GM21619 (cell line): ENCODE results near the gene RXFP4.
A peak's percentile ranks its signal among the peaks of the same experiment; 100 is the strongest.
"Not testable (repeated sequence)": the region's sequence is repeated elsewhere in the genome, so short reads cannot be mapped to it uniquely, and the experiment has no call there.

ENCODE experiments used
- ATAC-seq: cut with Tn5 transposase; IDR thresholded peaks from one replicate; pipeline ENCODE4 v1.9.1; 2021; ENCODE audit not compliant: unreplicated experiment

RXFP4 gene

GRCh38 chr1:155929057-155929456, 12.4 kb upstream of the RXFP4 start:
- no peak for ATAC-seq

- not testable (repeated sequence) for ATAC-seq
Measured at GRCh38 chr1:155930725-155931124, 10.7 kb upstream of the RXFP4 start.

GRCh38 chr1:155931332-155932038, 10.0 kb upstream of the RXFP4 start:
- ATAC-seq: no peak

- ATAC-seq: no peak
Measured at GRCh38 chr1:155932081-155932480, 9.4 kb upstream of the RXFP4 start.

- ATAC-seq: no peak
Measured at GRCh38 chr1:155932487-155932886, 9.0 kb upstream of the RXFP4 start.

- no peak for ATAC-seq
Measured at GRCh38 chr1:155933591-155934096, 7.8 kb upstream of the RXFP4 start.

GRCh38 chr1:155934097-155934935, 7.1 kb upstream of the RXFP4 start, which contains the start of gene KHDC4:
KHDC4 (minus strand) TSS chr1:155934413; CDS start chr1:155934373, 40 bp downstream.
- peak; percentile 94 for ATAC-seq

- ATAC-seq: no peak
Measured at GRCh38 chr1:155934936-155935590, 6.4 kb upstream of the RXFP4 start.

GRCh38 chr1:155938220-155938627, 3.2 kb upstream of the RXFP4 start:
- ATAC-seq: no peak

- ATAC-seq: no peak
Measured at GRCh38 chr1:155940482-155940992, 901 bp upstream of the RXFP4 start.

- ATAC-seq: no peak
Measured at GRCh38 chr1:155941845-155942531, 550 bp downstream of the RXFP4 start.

GRCh38 chr1:155942578-155943141, 1.2 kb downstream of the RXFP4 start:
- ATAC-seq: no peak

GRCh38 chr1:155944444-155944799, 3.0 kb downstream of the RXFP4 start:
- no peak for ATAC-seq

- no peak for ATAC-seq
Measured at GRCh38 chr1:155946633-155947219, 5.3 kb downstream of the RXFP4 start.

- no peak for ATAC-seq
Measured at GRCh38 chr1:155947292-155947691, 5.9 kb downstream of the RXFP4 start.

GRCh38 chr1:155947741-155948140, 6.3 kb downstream of the RXFP4 start:
- no peak for ATAC-seq

- no peak for ATAC-seq
Measured at GRCh38 chr1:155950829-155951228, 9.4 kb downstream of the RXFP4 start.

GRCh38 chr1:155951753-155952504, 10.5 kb downstream of the RXFP4 start:
- ATAC-seq: no peak

- no peak for ATAC-seq
Measured at GRCh38 chr1:155952505-155952890, 11.1 kb downstream of the RXFP4 start.
